ENCODE results near the gene DNAH14.

The DNAH14 gene

GRCh38 chr1:225435957-225436392 is 506.5 kb downstream of the DNAH14 start:
- no peak for DNase-seq

- no peak for DNase-seq
These were observed 508.4 kb downstream of the DNAH14 start for GRCh38 chr1:225437710-225438437.

- no peak for DNase-seq
These were observed 511.1 kb downstream of the DNAH14 start for GRCh38 chr1:225440380-225441221.

GRCh38 chr1:225441314-225442122 is 512.0 kb downstream of the DNAH14 start:
- DNase-seq = no peak

- DNase-seq = peak; percentile 20
These were observed 512.6 kb downstream of the DNAH14 start for GRCh38 chr1:225442123-225442505.

- peak; percentile 42 for DNase-seq
These were observed 516.4 kb downstream of the DNAH14 start for GRCh38 chr1:225445639-225446594.

- DNase-seq = peak; percentile 47
These were observed 517.1 kb downstream of the DNAH14 start for GRCh38 chr1:225446595-225446960.

- DNase-seq = no peak
These were observed 517.6 kb downstream of the DNAH14 start for GRCh38 chr1:225446981-225447615.

- no peak for DNase-seq
These were observed 518.2 kb downstream of the DNAH14 start for GRCh38 chr1:225447650-225448089.

GRCh38 chr1:225448146-225448805 is 518.8 kb downstream of the DNAH14 start:
- DNase-seq = no peak

Measured in NCI-H146 (cell line).